ENCODE measurements around the gene NODAL. TPM values are rescaled to one million over a fixed set of nuclear protein-coding genes. Genes with fewer than 3 reads are reported as not detected.
"Not testable (repeated sequence)": the region's sequence is repeated elsewhere in the genome, so short reads cannot be mapped to it uniquely, and the experiment has no call there.

The NODAL gene
- total RNA-seq (2021) (not detected in 2 replicates), Bru-seq, nascent RNA (percentile 5 among the genes with signal in this experiment), BruChase-seq, experiment 1, labeled RNA remaining after a 2-hour chase (not detected), BruChase-seq, experiment 2, labeled RNA remaining after a 6-hour chase (not detected)
- long read RNA-seq, partial matches to known transcripts = 0 of 2 reads
- long read RNA-seq, other reads (novel, unspliced or antisense) = 2 of 2 reads

DNA sequence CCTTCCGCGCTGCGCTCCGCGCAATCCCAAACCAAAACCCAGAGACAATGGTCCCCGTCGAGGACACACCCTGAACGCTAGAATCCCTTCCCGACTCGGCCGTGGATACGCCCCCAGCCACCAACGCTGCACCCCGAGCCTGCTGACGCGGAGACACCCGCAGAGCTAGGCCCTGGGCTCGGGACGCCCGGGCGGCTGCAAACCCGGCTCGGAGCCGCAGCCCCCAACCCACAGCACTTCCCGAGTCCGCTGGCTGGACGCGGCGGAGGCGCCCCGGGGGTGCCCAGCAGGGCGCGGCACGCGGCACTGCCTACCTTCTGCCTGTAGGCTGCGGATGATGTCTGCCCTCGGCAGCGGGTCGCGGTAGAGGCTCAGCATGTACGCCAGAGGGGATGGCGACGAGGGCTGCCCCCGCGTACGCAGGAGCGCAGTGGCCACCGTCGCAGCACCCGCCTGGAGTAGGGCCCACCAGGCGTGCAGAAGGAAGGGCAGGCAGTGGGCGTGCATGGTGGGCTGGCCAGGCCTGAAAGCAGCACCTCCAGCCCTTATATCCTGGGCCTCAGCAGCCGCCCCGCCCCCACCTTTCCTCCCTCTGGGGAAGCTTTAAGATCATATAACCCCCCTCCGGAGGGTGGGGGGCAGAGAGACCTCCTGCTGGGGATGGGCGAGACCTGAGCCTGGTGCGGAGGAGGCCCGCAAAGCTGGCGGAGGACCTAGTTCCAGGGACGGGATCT, at the start of gene NODAL:
TSS of gene NODAL (minus strand) at position 521 of the 734 bp plus-strand sequence. CDS start at position 507, 14 bp downstream.
- DNase-seq (ENCODE audit: low spot score) = peak; percentile 43
- BruUV-seq (replicated peaks) = no TSS peak
- TF ChIP-seq, protein P1, sequence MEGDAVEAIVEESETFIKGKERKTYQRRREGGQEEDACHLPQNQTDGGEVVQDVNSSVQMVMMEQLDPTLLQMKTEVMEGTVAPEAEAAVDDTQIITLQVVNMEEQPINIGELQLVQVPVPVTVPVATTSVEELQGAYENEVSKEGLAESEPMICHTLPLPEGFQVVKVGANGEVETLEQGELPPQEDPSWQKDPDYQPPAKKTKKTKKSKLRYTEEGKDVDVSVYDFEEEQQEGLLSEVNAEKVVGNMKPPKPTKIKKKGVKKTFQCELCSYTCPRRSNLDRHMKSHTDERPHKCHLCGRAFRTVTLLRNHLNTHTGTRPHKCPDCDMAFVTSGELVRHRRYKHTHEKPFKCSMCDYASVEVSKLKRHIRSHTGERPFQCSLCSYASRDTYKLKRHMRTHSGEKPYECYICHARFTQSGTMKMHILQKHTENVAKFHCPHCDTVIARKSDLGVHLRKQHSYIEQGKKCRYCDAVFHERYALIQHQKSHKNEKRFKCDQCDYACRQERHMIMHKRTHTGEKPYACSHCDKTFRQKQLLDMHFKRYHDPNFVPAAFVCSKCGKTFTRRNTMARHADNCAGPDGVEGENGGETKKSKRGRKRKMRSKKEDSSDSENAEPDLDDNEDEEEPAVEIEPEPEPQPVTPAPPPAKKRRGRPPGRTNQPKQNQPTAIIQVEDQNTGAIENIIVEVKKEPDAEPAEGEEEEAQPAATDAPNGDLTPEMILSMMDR (conservative IDR thresholded peaks at IDR 0.05; ENCODE audit: low read depth, low read length) = no peak
- TF ChIP-seq EZH2 (IDR thresholded peaks at IDR 0.05; ENCODE audit: borderline replicate concordance, low read depth, low read length, poor library complexity, severe bottlenecking) = no peak
- H3K27me3 ChIP-seq (replicated peaks; ENCODE audit: insufficient read depth, low read depth, low read length, poor library complexity) = peaks cover 33% of the 10 kb centered on the region
- H3K4me1 ChIP-seq (ENCODE audit: insufficient read depth, low read length, poor library complexity, severe bottlenecking) = peaks cover 7% of the 10 kb centered on the region
- H3K4me3 ChIP-seq (ENCODE audit: low read depth, low read length, poor library complexity, severe bottlenecking) = peak within 1 kb of the TSS; percentile 35
- ChIA-PET POLR2A (ENCODE audit: low non-redundant PET) (no interaction called here), CTCF (no interaction called here)
- no peaks in the 10 kb centered on the region for H3K36me3 ChIP-seq (ENCODE audit: insufficient read depth, low read length, poor library complexity, severe bottlenecking)
- intact Hi-C loops (cut with micrococcal nuclease; ENCODE audit: unreplicated experiment) = no loop called here
- no peaks in the 10 kb centered on the region for H3K9me3 ChIP-seq (ENCODE audit: low read depth, low read length, poor library complexity, severe bottlenecking)
- no peak within 1 kb of the TSS for H3K27ac ChIP-seq (ENCODE audit: low read depth, low read length, poor library complexity, severe bottlenecking)

DNA sequence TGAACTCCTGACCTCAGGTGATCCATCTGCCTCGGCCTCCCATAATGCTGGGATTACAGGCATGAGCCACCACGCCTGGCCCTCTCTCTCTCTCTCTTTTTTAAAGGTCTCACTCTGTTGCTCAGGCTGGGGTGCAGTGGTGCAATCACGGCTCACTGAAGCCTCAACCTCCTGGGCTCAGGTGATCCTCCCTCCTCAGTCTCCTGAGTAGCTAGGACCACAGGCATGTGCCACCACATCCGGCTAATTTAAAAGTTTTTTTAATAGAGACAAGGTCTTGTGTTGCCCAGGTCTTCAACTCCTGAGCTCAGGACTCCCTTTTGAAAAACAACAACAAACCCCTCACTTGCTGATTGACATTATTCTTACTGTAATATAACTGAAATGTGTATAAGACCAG, 48.7 kb upstream of the NODAL start:
- H3K27me3 ChIP-seq (replicated peaks; ENCODE audit: insufficient read depth, low read depth, low read length, poor library complexity) = no peaks in the 10 kb centered on the region
- no TSS peak for BruUV-seq (replicated peaks)
- H3K9me3 ChIP-seq (ENCODE audit: low read depth, low read length, poor library complexity, severe bottlenecking) = no peaks in the 10 kb centered on the region
- no peak overlapping the region for H3K27ac ChIP-seq (ENCODE audit: low read depth, low read length, poor library complexity, severe bottlenecking)
- CTCF ChIA-PET = no interaction called here
- intact Hi-C loops (cut with micrococcal nuclease; ENCODE audit: unreplicated experiment) = no loop called here
- no peak overlapping the region for H3K4me3 ChIP-seq (ENCODE audit: low read depth, low read length, poor library complexity, severe bottlenecking)
- H3K36me3 ChIP-seq (ENCODE audit: insufficient read depth, low read length, poor library complexity, severe bottlenecking) = no peaks in the 10 kb centered on the region
- no peak for DNase-seq (ENCODE audit: low spot score)
- TF ChIP-seq, protein P1 (conservative IDR thresholded peaks at IDR 0.05; ENCODE audit: low read depth, low read length) = no peak
- TF ChIP-seq EZH2 (IDR thresholded peaks at IDR 0.05; ENCODE audit: borderline replicate concordance, low read depth, low read length, poor library complexity, severe bottlenecking) = no peak
- H3K4me1 ChIP-seq (ENCODE audit: insufficient read depth, low read length, poor library complexity, severe bottlenecking) = no peaks in the 10 kb centered on the region
- POLR2A ChIA-PET (ENCODE audit: low non-redundant PET) = interaction anchor here (0.5 kb wide), 1 partner anchor 19 kb away, joined by 4 read pairs; no protein-coding TSS in a partner anchor

DNA sequence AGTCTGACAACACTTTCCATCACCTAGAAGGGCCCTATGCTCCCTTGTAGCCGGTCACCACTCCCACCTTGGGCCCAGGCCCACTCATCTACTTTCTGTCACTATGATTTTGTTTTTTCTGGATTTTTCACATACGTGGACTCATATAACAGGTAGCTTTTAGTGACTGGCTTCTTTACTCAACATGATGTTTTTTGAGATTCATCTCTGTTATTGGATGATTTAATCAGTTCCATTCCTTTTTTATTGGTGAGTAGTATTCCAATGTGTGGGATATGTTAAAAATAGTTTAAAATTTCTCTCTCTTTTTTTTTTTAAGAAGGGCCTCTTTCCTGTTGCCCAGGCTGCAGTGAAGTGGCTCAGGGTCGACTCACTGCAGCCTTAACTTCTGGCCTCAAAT, 46.3 kb upstream of the NODAL start:
- intact Hi-C loops (cut with micrococcal nuclease; ENCODE audit: unreplicated experiment) = no loop called here
- DNase-seq (ENCODE audit: low spot score) = no peak
- POLR2A ChIA-PET (ENCODE audit: low non-redundant PET) = no interaction called here

DNA sequence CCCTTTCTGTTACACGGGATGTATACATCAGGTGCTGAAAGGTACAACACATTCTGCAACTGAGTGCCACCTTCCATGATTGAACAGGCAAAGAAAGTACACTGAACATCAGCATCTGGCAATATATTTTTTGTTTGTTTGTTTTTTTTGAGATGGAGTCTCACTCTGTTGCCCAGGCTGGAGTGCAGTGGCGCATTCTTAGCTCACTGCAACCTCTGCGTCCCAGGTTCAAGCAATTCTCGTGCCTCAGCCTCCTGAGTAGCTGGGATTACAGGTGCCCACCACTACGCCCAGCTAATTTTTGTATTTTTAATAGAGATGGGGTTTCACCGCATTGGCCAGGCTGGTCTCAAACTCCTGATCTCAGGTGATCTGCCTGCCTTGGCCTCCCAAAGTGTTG, 42.4 kb upstream of the NODAL start:
- POLR2A ChIA-PET (ENCODE audit: low non-redundant PET); CTCF ChIA-PET; H3K27ac ChIP-seq (ENCODE audit: low read depth, low read length, poor library complexity, severe bottlenecking); BruUV-seq (replicated peaks); intact Hi-C loops (cut with micrococcal nuclease; ENCODE audit: unreplicated experiment); H3K27me3 ChIP-seq (replicated peaks; ENCODE audit: insufficient read depth, low read depth, low read length, poor library complexity); DNase-seq (ENCODE audit: low spot score); H3K9me3 ChIP-seq (ENCODE audit: low read depth, low read length, poor library complexity, severe bottlenecking); H3K36me3 ChIP-seq (ENCODE audit: insufficient read depth, low read length, poor library complexity, severe bottlenecking); H3K4me3 ChIP-seq (ENCODE audit: low read depth, low read length, poor library complexity, severe bottlenecking): not testable (repeated sequence)
- peaks cover 14% of the 10 kb centered on the region for H3K4me1 ChIP-seq (ENCODE audit: insufficient read depth, low read length, poor library complexity, severe bottlenecking)

More for the DNA sequence above, 46.3 kb upstream of the NODAL start:
- no peaks in the 10 kb centered on the region for H3K36me3 ChIP-seq (ENCODE audit: insufficient read depth, low read length, poor library complexity, severe bottlenecking)
- H3K9me3 ChIP-seq (ENCODE audit: low read depth, low read length, poor library complexity, severe bottlenecking) = no peaks in the 10 kb centered on the region
- no peaks in the 10 kb centered on the region for H3K27me3 ChIP-seq (replicated peaks; ENCODE audit: insufficient read depth, low read depth, low read length, poor library complexity)
- H3K4me3 ChIP-seq (ENCODE audit: low read depth, low read length, poor library complexity, severe bottlenecking) = no peak overlapping the region
- H3K27ac ChIP-seq (ENCODE audit: low read depth, low read length, poor library complexity, severe bottlenecking) = no peak overlapping the region
- no TSS peak for BruUV-seq (replicated peaks)
- TF ChIP-seq EZH2 (IDR thresholded peaks at IDR 0.05; ENCODE audit: borderline replicate concordance, low read depth, low read length, poor library complexity, severe bottlenecking) = no peak
- TF ChIP-seq, protein P1 (conservative IDR thresholded peaks at IDR 0.05; ENCODE audit: low read depth, low read length) = no peak
- CTCF ChIA-PET = no interaction called here
- no peaks in the 10 kb centered on the region for H3K4me1 ChIP-seq (ENCODE audit: insufficient read depth, low read length, poor library complexity, severe bottlenecking)

Measured in A673 (cell line).